HL-60/S4 treated with phorbol 12-myristate 13-acetate at 8.2 ng/mL for 4 days and 3 days (cell line): ENCODE measurements around the gene ME3.
"Not testable (repeated sequence)": the region's sequence is repeated elsewhere in the genome, so short reads cannot be mapped to it uniquely, and the experiment has no call there.

Experiments
- in situ Hi-C: fragments of 300-500 bp; cut with MboI; formaldehyde crosslinking; loops from 2 replicates; pipeline ENCODE4 v1.15.0; 2022; ENCODE audit warnings: low sequenced_read_pairs

Gene ME3

DNA sequence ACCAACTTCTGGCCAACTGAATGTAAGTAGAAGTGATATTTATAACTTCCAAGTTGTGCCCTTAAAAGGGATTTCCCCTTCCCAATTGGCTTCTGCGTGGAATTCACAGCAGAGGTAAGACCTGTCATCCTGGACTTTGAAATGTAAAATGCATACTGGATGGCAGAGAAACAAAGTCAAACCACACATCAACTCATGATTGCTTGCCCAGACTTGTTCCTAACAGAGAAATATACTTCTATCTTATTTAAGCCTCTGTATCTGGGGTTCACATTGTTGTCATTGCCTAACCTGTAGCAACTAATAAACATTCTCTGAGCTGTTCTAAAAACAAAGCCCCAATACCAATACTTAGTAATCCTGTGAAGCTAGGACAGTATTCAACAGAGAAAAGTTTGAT, 6.2 kb downstream of the ME3 start:
- in situ Hi-C loops, result no loop called here

DNA sequence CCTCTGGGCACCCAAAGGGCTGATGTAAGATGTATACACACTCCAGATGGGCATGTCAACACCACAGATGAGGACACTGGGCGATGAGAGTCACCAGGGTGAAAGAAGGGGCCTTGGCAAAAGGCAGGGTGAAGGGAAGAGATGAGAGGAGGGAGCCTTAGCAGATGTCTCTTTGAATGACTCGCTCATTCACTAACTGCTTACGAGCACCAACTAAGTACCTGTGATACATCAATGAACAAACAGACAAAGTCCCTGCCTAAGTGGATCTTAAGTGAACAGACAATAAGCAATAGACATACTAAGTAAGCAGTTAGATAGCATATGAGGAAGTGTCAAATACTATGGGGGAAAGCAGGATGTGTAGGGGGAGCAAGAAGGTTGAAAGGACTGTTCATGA, 7.5 kb downstream of the ME3 start:
- in situ Hi-C loops, result no loop called here

DNA sequence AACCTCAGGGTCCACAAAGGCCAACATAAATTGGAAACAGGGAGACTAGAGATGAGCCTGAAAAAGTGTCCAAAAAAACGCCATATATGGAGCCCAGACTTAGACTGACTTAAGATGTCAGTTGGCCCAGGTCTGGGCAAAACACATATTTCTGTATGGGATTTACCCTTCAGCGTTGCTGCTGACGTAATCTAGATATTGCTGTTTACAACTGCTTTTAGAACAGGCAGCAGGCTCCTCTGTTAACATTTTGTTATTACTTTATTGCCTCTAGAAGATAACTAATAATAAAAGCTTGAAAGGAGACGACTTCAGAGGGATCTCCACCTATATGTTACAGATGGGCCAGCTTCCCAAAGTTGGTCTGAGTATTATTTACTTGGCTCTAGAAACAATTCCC, 8.7 kb downstream of the ME3 start:
- in situ Hi-C loops, result no loop called here

DNA sequence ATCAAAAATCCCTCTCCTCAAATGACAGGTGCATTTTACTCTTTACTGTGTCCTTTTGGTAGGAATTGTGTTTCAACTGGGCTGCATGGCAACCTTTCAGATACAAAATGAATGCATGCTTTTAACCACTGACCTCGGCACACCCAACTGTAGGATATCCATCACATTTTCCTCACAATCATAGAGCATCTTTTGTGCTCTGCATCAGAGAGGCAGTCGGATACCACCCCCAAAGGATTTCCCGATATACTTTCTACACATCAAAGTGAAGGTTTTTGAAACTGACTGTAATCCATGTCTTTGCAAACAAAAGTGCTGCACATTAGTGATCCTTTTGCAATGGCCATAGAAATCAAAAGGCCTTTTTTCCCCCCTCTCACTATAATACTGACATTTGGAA, 9.1 kb downstream of the ME3 start:
- in situ Hi-C loops, result no loop called here

DNA sequence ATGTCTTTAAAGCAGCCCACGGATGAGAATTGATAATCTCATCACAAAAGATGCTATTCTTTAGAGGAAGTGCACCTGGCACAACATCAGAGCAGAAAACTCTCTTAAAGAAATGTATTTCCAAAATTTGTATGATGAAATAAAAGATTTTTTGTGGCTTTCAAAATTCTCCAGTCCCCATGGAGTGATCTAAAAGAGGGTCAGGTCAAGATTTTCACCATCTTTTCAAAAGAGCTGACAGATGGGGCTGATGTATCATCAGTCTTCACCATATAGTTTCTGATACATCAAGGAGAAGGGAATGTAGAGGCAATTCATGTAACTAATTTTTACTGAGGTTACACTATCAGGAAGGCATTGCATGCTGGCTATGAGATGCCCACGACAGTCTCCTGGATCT, 11.7 kb downstream of the ME3 start:
- in situ Hi-C loops, result no loop called here

DNA sequence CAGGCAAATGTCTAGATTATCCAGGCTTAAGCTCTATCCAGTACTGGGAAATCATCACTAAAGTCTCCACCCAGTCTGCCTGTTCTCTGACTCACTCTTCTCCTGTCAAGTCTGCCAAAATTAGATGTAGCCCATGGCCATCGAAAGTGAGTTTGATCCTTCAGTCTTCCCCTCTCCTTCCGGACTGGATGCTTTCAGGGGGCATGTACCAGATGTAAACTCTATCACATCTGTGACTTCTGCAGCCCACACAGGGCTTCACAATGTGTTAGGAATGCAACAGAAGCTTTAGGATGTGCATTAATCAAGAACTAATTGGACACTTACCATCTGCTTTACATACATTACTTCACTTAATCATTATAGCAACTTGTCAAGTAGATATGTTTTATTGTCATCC, 12.3 kb downstream of the ME3 start:
- in situ Hi-C loops, result no loop called here

DNA sequence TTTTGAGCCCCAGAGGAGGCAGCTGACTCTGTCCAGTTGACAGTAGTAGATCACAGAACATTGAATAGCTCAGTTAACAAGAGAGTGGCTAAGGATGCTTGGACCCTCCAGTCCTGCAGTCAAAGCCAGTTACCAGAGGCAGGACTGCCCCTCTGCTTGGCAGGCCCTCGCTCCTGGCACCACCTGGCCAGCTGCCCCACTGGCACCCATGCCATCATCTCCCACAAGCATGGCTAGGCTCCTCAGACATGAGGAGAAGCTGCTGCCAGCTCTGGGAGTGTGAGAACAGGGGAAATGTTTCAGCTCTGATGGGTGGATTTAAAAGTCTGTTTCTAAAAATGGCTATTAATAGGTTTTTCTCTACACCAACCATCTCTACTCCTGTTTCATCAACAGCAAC, 13.9 kb downstream of the ME3 start:
- in situ Hi-C loops, result no loop called here

DNA sequence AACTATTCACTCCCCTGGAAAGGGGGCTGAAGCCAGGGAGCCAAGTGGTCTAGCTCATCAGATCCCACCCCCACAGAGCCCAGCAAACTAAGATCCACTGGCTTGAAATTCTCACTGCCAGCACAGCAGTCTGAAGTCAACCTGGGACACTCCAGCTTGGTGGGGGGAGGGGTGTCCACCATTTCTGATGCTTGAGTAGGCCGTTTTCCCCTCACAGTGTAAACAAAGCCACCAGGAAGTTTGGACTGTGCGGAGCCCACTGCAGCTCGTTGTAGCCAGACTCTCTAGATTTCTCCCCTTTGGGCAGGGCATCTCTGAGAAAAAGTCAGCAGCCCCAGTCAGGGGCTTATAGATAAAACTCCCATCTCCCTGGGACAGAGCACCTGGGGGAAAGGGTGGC, 27.2 kb downstream of the ME3 start:
- in situ Hi-C loops, result not testable (repeated sequence)

DNA sequence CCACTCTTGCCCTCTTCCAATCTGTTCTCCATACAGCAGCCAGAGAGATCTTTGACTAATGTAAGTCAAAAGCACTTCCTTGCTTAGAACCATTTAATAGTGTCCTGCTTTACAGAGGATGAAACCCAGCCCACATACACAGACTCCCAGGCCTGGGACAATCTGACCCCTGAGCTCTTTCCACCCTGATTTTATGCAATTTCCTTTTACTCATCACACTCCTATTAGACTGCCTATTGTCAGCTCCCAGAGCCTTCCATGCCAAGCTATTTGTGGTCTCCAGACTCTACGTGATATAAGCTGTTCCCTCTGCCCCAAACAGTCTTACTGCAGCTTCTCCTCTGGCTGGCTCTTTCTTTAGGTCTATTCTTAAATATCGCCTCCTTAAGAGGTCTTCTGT, 28.1 kb downstream of the ME3 start:
- in situ Hi-C loops, result no loop called here

DNA sequence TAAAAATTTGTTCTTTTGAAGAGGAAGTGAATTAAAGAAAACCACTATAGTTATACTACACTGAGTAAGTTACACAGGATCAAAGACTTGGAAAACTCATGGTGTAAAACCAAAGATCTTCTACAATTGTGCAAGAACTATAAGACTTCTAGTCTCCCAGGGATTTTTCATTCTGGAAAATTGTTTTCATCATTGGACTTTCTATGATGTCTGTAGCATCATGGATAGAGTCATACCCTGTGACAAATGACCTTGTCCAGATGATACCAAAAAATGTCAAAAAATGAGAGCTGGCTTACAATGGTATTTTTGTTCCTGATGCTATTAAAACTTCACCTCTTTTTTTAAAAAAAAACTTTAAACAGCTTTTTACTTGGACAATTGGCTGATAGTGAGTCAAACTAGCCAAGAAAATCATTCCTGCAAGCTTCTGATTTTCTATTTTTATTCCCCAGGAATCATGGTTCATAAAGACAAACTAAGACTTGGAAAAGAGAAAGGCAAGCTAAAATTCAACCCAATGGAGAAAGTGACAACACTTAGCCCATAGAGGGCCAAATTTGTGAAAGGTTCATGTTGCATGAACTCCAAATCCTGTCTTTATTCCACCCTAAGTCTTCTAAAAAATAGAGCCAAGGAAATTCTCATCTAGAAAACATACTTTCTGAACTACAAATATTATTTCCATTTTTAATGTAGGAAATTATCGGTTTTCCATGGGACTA, 30.7 kb downstream of the ME3 start:
- in situ Hi-C loops, result no loop called here

DNA sequence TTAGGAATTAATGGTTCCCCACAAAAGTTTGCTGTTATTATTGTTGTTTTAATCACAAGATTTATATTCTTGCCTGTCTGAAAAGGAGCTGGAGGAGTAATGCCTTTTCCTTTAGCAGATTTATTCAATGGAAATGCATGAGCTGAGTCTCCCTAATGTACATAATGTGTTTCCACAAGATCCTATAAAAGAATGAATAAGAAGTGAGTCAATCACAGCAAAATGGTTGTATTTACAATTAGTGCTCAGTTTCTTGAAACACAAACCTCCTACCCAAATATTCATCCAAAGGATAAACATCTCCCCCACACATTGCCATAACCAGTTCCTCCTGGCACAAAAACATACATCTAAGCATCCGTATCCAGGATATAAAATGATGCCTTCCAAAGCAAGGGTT, 33.3 kb downstream of the ME3 start:
- in situ Hi-C loops, result no loop called here

DNA sequence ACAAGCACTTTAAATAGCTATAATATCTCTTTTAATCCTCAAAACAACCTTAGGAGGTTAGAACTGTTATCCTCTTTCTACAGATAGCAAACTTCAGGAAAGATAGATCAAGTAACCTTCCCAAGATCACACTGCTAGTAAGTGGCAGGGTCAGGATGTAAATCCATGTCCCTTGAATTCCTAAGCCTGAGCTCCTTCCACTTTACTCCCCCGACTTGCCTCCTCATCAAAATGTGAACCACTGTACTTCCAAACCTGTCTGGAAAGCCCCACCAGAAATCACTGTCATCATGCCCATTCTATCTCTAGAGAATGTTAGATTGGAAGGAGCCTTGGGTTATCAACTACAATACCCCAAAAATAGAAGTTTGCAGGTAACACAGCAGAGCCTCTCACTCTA, 33.7 kb downstream of the ME3 start:
- in situ Hi-C loops, result no loop called here

DNA sequence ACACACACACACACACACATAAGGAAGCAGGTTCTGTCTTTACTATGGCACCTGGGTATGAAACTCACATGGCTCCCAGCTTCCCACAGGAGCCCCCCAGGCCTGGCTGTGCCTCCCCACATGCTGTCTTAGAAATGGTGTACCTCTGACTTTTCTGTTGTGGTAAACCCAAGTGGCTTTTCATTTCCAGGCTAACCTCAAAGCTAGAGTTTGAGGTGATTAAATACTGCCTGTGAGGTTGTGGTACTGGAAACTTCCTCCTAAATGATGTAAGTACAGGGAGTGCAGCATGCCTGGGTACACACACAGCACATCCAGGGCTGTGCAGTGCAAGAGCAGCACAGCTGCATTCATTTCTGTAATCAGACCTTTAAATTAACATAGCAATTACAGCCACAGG, 34.4 kb downstream of the ME3 start:
- in situ Hi-C loops, result no loop called here

DNA sequence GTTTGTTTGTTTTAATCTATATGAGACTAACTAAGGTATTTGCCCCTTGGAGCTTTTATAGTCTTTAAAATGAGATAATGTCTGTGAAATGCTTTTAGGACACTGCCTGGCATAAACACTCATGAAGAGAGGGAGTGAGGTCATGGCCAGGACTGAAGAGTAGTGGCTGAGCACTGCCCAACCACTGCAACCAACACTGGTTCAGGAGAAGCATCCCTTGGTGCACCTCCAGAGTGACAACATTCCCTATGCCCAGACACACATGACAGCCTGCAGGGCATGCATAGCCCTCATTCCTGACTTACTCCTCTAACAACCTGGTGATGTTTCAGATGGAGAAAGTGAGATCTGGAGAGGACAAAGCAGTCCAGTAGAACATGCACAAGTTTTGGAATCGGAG, 36.1 kb downstream of the ME3 start:
- in situ Hi-C loops, result no loop called here

DNA sequence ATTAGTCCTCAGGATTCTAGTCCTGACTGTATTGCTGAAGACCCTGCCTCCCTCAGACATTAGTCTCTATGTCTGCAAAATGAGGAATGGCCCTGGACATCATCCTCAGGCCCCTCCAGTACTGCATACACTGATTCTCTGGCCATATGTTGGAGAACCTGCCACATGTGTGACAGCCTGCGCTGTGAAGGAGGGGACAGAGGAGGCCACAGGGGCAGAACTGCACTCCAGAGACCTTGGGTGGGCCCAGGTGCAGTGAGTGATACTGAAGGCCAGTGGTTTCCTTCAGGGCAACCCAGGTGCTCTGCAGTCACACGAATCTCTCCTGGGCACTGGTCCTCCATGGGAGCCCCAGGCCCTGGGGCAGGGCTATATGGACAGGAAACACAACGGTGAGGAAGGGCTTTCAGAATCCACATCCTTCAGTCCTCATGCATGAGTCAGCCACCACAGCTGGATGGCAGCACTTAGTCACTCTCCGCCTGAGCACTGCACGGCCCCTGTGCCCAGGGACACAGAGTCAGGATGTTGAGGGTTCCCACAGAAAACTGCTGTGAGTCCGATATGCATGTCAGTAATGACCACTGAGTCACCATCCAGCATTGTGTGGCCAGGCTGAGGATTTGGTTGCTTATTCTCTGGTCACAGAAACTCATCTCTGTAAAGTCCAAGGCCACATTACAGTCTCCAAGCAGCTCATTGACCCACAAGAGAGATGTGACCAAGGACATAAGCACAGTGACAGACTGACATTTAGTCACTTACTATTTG, 39.7 kb downstream of the ME3 start:
- in situ Hi-C loops, result no loop called here

DNA sequence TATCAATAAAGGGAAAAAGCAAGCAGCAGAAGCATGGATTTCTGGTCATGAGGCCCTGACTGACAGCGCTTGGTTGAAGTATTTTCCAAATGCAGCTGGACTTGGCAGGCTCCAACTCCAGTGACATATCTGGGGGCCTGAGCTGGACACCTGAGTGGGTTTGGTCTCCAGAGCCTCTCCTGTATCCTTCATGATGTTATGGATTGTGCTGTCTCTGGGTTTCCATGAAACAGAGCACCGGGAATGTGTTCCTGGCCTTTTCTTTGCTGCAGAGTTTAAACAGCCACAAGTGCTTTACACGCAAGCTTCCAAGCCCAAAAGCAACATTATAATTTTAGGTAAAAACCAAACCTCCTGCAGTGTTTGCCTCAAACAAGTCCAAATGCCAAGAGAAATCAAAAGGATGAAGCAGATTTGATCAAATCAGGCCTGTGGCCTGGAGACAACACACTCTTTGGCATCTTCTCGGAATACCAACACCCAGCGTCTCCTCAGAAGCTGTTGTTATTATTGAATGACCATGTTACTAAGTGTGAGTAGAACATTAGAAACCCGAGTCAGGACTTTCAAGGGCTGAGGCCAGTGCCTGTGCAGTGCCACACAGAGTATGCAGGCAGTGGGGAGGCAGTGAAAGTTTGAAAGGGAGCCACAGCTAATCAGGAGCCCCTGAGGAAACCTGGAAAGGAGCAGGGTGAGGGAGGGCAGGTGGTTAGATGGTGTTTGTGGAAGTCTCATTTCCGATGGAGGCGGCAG, 42.0 kb downstream of the ME3 start:
- in situ Hi-C loops, result no loop called here

DNA sequence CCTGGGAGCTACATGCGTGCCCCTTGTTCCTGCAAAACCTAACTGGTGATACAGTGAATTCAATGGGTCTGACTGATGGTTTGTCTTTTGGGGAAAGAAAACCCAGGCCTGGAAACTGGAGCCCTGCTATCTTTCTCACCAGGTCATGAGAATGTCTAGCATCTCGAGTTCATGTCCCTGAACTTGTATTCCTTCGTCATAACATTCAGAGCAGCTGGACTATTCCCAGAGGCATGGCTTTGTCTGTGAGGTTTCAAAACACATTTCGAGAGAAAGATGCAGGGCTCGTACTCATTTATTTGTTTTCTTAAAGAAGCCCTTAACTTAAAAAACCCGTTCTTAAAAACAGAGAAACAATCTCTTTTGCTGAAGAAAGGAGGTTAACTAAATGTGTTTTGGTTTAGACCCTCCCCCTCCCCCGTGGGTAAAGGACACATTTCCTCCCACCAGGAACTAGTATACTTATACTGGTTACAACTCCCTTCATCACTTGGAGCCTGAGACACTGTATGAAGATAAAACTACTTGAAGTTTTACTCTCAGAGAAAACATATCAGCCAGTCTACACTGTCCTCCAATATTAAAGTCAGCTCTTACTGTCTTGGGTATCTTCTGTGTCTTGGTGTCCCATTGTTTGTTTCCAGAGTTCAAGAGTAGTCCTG, 43.2 kb downstream of the ME3 start:
- in situ Hi-C loops, result no loop called here

DNA sequence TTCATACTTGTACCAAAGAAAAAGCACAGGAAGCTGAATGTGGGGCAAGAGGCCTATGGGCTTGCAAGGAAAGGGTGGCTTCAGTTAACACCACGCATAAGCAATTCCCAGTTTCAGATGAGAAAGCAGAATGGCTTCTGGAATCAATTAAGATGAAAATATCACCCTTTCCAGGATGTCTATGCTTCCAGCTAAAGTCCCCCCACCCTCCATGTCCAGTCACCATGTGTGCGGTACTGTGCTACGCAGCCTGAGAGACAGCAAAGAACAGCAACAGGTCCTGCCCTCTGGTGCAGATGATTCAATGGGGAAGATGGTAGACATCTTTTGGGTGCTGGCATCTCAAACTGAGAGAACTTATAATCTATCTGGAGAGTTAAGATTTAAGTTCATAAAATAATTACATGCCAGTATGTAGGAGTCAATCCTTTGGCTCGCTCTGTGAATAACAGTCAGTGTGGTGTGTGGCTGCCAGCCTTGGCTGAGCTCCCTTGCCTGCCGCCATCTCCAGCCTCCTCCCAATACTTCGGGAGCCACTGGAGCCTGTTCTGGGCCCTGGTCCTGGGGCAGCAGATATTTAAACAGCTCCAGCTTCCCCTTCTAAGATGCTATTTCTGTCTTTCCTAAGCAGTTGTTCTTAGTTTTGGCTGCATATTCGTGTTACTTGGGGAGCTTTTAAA, 44.5 kb downstream of the ME3 start:
- in situ Hi-C loops, result no loop called here

DNA sequence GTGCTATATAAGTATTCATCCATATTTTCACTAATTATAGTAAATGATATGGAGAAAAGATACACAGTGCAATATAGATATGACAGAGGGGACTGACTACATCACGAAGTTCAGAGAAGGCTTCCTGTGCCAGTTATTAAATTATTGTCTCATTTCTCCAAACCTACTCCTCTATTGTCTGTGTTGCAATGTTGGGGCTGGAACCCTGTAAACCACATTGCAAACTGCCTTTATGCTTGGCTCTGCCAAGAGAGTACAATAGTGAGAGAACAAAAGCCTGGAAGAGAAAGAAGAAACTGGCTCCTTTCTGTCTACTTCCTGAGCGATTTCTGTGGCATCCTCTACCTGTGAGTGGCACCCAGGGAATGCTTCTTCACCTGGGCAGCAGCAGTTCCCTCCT, 46.4 kb downstream of the ME3 start:
- in situ Hi-C loops, result no loop called here

DNA sequence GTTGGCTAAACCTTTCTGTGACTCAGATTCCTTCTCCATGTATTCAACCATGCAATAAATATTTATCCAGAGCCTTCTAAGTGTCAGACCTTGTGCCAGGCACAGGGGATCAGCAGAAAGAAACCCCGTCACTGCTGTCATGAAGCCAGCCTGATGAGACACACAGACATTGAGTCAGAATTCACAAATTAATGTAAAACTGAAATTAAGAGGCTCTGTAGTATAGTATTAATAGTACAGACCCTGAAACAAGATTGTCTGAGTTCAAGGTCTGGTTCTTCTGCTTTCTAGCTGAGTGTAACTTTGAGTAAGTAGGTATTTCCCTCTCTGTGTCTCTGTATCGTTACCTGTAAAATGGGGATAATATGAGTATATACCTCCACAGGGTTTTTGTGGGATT, 46.9 kb downstream of the ME3 start:
- in situ Hi-C loops, result no loop called here

DNA sequence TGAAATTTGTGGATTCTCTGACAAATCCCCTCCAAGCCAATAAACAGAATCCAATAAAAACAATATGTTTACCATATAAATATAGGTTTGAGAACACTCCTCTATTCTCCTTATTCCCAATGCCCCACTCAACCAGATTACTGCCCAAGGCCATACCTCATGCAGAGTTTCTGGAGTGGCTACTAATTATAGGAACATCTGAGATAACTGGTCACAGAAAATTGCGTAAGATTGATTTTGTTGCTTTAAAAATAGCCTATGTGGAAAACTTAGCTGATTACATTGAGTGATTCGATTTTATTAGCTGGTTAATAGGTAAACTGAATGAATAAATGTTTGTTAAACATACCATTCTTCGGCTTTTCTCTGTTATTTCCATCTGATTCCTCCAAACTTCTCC, 48.0 kb downstream of the ME3 start:
- in situ Hi-C loops, result no loop called here
